Activated T-cell treated with anti-CD3 and anti-CD28 coated beads for 4 hours (primary cell): ENCODE measurements around the gene MYPOP.
A peak's percentile ranks its signal among the peaks of the same experiment; 100 is the strongest.
"Not testable (repeated sequence)": the region's sequence is repeated elsewhere in the genome, so short reads cannot be mapped to it uniquely, and the experiment has no call there.

Experiments
- DNase-seq: peaks from one replicate; pipeline ENCODE4 v3.0.0-alpha.2; 2020

The MYPOP gene

DNA sequence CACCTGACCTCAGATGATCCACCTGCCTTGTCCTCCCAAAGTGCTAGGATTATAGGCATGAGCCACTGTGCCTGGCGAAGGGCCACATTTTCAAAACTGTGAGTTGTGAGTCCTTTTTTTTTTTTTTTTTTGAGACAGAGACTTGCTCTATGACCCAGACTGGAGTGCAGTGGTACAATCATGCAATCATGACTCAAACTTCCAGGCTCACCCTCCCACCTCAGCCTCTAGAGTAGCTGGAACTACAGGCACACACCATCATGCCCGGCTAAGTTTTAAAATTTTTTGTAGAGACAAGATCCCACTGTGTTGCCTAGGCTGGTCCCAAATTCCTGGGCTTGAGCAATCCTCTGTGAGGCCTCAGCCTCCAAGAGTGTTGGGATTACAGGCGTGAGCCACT lies 3.8 kb upstream of the MYPOP start:
- DNase-seq: no peak

DNA sequence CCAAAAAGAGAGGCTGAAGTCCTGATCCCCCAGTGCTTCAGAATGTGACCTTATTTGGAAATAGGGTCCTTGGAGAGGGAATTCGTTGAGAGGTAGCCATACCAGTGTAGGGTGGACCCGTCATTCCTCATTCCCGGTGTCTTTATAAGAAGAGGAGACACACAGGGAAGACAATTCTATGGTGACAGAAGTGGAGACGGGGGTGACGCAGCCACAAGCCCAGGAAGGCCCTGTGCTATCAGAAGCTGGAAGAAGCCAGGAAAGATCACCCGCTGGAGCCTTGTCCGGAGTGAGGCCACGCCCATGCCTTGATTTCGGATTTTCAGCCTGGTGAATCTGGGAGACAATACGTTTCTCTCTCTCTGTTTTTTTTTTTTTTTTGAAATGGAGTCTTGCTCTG lies 2.6 kb upstream of the MYPOP start:
- DNase-seq: no peak

- DNase-seq: peak; percentile 98
These were observed 525 bp upstream of the MYPOP start for GRCh38 chr19:45902651-45903625.

DNA sequence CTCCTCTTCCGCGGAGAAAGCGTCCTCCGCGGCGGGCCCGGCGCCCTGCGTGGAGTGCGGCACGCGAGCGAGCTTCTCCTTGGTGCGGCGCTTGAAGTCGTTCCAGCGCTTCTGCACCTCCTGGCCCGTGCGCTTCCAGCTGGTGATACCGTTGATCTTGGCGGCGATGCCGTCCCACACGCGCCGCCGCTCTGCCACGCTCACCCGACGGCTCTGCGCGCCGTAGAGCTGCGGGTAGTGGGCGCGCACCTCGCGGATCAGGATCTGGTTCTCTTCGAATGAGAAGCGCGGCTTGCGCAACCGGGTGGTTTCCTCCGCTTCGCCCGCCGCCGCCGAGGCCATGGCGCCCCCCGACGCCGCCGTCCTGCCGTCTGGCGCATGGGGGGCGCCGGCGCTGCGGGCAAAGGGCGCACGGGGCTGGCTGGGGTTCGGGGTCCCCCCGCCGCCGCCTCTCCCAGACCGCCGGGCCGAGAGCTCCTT lies 941 bp downstream of the MYPOP start:
- no peak for DNase-seq

DNA sequence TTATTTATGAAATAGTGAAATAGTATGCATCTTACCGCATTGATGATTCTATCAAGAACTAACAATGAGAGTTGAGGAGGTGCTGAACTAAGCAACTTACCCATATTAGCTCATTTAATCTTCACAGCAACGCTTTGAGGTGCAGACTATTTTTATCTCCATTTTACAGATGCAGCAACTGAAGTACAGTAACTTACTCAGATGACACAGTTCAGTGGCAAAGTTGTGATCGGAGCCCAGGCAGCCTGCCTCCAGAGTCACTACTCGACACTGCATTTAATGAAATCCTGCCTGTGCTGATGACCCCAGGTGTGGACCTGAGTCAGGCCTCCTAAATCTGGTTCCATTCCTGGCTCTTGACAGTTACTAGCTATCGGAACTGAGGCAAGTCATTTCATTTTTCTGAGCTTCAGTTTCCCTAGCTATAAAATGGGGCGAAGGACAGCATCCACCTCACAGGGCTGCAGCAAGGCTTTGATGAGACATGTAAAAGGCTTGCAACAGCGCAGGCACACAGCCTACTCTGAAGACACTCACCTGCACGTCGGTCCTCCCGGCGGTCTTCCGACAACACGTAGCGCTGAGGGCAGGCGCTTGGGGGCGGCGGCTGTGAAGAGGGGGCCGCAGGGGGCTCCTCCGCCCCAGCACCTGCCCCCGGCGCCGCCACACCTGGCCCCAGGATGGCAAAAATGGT lies 1.5 kb downstream of the MYPOP start:
- no peak for DNase-seq

DNA sequence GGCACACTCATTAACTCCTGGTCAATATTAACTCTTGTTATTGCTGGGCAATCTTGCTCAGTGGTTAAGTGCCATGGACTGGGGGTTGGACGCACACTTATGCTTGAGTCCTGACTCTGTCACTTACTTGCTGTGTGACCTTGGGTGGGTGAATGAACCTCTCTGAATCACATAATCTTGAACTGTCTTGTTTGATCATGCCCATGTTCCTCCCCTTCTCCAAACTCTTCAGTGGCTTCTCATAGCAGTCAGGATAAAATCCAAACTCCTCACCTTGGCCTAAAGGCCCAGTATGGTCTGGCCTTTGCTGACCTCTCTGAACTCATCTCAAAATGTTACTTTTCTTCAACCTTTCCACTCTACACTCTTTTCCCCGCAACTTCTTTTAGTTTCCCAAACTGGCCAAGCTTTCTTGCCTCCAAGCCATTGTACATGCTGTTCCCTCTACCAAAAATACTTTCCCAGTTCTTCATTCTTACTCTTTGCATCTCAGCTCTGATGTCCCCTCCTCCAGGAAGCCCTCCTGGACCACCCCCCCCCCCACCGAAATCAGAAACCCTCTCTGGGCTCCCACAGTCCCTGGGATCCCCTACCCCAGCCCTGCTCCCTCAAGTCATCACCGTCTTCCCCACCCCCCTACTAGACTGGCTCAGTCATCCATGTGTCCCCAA lies 2.4 kb downstream of the MYPOP start:
- DNase-seq: no peak

DNA sequence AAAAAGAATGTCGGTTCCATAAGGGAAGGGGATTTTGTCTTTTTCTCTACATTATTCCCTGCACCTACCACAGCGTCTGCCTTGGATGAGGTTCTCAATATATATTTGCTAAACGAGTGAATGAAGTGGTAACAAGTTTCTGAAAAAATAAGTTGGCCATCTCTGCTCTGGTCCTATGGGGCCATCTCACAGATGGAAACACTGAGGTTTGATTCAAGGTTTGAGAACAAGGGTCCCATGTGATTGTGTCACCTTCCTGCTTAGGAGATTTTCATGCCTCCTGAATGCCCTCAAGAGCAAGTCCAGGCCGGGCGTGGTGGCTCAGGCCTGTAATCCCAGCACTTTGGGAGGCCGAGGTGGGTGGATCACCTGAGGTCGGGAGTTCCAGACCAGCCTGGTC lies 3.2 kb downstream of the MYPOP start:
- DNase-seq: no peak

GRCh38 chr19:45897261-45897812 lies 5.1 kb downstream of the MYPOP start:
- DNase-seq: no peak

DNA sequence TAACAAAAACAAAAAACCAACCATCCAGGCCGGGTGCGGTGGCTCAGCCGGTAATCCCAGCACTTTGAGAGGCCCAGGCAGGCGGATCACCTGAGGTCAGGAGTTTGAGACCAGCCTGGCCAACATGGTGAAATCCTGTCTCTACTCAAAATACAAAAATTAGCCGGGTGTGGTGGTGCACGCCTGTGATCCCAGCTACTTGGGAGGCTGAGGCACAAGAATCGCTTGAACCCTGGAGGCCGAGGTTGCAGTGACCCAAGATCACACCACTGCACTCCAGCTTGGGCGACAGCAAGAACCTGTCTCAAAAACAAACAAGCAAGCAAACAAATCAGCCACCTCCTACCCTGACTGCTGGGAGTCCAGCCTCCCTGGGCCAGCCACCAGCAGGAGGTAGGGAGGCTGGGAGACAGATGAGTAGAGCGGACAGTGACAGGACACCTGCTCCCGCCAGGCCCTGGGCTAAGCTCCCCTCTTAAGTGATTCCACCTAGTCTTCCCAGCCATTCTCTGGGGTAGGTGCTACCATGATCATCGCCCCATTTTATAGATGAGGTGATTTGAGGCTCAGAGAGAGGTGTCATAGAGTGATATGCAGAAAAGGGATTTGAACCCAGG lies 6.3 kb downstream of the MYPOP start:
- DNase-seq: not testable (repeated sequence)

- DNase-seq: no peak
These were observed 6.9 kb downstream of the MYPOP start for GRCh38 chr19:45895519-45895972.

DNA sequence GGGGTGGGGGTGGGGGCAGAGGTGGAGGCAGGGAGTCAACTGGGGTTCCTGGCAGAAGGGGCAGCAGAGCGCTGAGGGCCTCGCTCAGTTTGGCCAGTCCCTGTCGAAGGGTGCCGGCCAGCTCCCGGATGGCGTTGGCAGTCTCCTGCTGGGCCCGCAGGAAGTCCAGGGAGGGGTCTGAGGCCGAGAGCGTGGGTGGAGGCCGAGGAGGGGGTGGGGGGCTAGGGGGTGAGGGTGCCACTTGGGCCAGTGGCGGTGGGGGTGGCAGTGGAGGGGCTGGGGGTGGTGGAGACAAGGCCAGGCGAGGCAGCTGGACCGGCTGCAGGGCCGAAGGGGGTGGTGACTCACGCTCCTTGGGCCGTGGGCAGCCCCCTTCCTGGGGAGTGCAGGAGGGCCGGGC lies 11.5 kb downstream of the MYPOP start:
- DNase-seq: no peak

DNA sequence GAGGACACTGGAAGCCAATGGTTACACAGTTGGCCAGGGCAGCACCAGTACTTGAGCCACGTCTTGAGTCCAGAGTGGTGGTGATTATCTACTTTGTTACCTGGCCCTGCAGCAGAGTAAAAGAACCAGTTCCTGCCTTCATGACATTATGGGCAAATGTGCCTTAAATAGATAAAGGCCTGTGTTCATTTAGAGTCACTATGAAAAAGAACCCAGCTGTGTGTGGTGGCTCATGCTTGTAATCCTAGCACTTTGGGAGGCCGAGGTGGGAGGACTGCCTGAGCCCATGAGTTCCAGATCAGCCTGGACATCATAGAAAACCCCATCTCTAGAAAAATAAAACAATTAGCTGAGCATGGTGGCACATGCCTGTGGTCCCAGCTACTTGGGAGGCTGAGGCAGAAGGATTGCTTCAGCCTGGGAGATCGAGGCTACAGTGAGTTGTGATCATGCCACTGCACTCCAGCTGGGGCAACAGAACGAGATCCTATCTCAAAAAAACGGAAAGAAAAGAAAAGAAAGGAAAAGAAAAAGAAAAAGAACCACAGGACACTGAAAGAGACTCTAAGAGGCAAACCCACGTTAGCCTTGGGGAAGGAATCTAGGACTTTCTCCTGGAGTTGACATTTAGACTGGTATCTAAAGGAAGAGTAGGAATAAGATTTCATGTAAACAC lies 13.1 kb downstream of the MYPOP start:
- no peak for DNase-seq

DNA sequence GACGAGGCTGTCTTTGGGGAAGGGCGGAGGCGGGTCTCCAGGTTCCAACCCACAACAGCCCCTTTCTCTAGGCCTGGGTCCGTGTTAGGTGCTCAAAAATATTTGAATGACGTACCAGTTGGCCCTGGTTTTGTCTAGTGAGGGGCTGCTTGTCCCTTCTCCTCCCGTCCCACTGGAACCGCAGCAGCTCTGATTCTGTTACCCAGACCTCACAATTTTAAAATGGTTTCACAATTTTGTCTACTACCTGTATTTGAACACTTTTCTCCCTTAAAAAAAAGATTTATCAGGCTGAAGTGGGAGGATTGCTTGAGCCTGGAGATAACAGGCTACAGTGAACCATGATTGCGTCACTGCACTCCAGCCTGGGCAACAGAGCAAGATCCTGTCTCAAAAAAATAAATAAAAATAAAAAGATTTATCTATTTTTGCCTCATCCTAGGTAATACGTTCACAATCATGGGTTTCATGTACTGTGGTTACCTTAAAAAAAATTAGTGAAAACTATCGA lies 15.2 kb downstream of the MYPOP start:
- no peak for DNase-seq

DNA sequence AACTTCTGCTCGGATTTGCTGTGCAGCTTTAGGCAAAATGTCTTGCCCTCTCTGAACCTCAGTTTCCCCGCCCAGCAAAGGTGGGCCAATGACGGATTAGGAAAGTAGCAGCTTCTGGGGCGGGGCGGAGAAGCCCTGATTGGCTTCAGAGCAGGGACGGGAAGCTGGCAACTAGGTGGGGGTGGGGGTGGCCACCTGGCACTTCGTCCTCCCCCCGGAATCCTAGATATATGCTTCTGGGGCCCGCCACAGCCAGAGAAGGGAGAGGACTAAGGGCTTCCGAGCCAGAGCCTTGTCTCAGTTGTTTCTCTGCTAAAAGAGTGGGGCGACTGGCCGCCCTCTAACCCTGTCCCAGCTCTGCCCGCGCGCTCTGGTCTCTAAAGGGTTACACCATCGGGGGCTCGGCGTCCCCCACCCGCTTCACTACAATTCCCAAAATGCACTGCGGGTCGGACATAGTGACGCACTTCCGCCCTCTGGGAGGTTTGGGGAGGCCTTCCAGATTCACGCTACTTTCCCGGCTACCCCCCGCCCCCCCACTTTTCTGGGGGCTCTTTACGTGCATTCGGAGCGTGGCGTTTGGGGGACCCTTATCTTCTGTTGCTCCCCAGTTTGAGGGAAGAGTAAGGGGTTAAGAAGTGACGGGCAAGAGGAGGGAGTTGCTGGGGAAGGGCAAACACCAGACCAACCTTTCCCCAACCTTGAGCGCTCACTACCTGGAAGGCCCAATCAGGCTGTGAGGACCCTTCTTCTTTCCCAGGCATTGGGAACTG lies 15.8 kb downstream of the MYPOP start:
- peak; percentile 87 for DNase-seq

DNA sequence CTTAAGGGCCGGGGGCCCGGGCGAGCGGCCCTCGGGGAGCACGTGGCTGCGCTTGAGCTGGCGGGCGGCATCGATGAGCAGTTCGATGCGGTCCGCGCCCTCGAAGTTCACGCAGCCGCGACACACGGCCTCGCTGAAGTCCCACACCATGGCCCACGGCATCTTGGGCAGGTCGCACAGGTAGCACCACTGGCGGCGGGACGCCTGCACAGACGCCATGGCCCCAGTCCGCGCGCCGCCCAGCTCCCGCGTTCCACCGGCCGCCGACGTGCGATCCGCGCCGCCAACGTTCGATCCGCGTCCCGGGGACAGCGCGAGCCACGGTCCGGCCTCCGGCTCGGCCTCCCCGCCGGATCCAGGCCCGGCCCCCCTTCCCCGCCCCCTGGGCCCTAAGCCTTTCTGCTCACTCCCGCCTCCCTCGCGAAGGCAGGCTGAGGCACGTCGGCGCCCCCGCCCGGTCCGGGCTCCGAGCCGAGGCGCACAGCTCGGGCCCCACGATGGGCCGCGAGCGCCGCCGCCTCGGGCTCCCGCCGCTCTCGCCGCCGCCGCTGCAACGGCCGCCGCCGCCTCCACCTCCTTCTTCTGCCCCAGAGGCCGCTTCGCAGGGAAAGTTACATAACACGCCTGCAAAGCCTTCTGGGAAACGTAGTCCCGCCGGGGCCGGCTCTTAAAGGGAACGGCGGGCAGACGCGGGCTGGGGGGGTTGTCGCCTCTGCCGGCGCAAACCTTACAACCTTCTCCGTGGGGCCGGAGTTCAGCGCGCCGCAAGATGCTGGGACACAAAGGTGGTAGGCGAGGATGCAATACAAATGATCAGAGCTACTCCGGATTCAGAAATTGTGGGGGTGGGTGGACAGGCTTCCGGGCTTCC lies 16.6 kb downstream of the MYPOP start, which contains the start of gene IRF2BP1:
Gene IRF2BP1, minus strand, starts transcription at position 586 of the 871 bp plus-strand sequence. Its CDS starts 367 bp downstream, at position 219.
- DNase-seq: peak; percentile 80

- no peak for DNase-seq
These were observed 17.5 kb downstream of the MYPOP start for GRCh38 chr19:45884682-45885555.

- no peak for DNase-seq
These were observed 18.3 kb downstream of the MYPOP start for GRCh38 chr19:45883881-45884681.

GRCh38 chr19:45883586-45883880 lies 18.9 kb downstream of the MYPOP start:
- DNase-seq: no peak
